T-helper 9 cell (primary cell): ENCODE measurements around the gene TXN.

Experiments used
- DNase-seq: peaks from one replicate; pipeline ENCODE4 v3.0.0-alpha.2; 2020
- total RNA-seq, 2 donors: gene quantifications; one replicate each; lab custom pipeline; 2026; lab: John Stamatoyannopoulos, UW

Gene TXN
- total RNA-seq = 22.0 to 66.5 reads per million in 2 donors

GRCh38 chr9:110256380-110257096 lies at the start of gene TXN:
Gene TXN (minus strand): TSS chr9:110256507. CDS start chr9:110256435, 72 bp downstream.
- peak; percentile 63 for DNase-seq

- DNase-seq = no peak
These were observed 46.8 kb upstream of the TXN start for GRCh38 chr9:110303133-110303532.

GRCh38 chr9:110298043-110298605 lies 41.8 kb upstream of the TXN start:
- no peak for DNase-seq

GRCh38 chr9:110293248-110293647 lies 36.9 kb upstream of the TXN start:
- DNase-seq = no peak

GRCh38 chr9:110291921-110292557 lies 35.7 kb upstream of the TXN start:
- no peak for DNase-seq

GRCh38 chr9:110290001-110290400 lies 33.7 kb upstream of the TXN start:
- no peak for DNase-seq

- DNase-seq = no peak
These were observed 32.2 kb upstream of the TXN start for GRCh38 chr9:110288503-110288902.

GRCh38 chr9:110287289-110287680 lies 31.0 kb upstream of the TXN start:
- DNase-seq = no peak

GRCh38 chr9:110284211-110284844 lies 28.0 kb upstream of the TXN start:
- no peak for DNase-seq

- DNase-seq = no peak
These were observed 27.4 kb upstream of the TXN start for GRCh38 chr9:110283751-110284150.

- DNase-seq = no peak
These were observed 26.4 kb upstream of the TXN start for GRCh38 chr9:110282739-110283081.

- no peak for DNase-seq
These were observed 25.9 kb upstream of the TXN start for GRCh38 chr9:110282018-110282738.

GRCh38 chr9:110278080-110278707 lies 21.9 kb upstream of the TXN start:
- no peak for DNase-seq

GRCh38 chr9:110276781-110277180 lies 20.5 kb upstream of the TXN start:
- no peak for DNase-seq

GRCh38 chr9:110270211-110270995 lies 14.1 kb upstream of the TXN start:
- DNase-seq = no peak

GRCh38 chr9:110266795-110267194 lies 10.5 kb upstream of the TXN start:
- no peak for DNase-seq

- no peak for DNase-seq
These were observed 5.3 kb upstream of the TXN start for GRCh38 chr9:110261632-110262031.

GRCh38 chr9:110260911-110261310 lies 4.6 kb upstream of the TXN start:
- no peak for DNase-seq

GRCh38 chr9:110259566-110259965 lies 3.3 kb upstream of the TXN start:
- no peak for DNase-seq

GRCh38 chr9:110258690-110259091 lies 2.4 kb upstream of the TXN start:
- no peak for DNase-seq

- DNase-seq = no peak
These were observed 1.6 kb upstream of the TXN start for GRCh38 chr9:110257956-110258355.
